GM12874 (cell line): ENCODE data around the gene DCST2.

ENCODE experiments used
- CTCF ChIP-seq: IDR thresholded peaks from 2 replicates; pipeline ENCODE4 v1.5.1; 2011; ENCODE audit warnings: low read depth, mild to moderate bottlenecking, control low read depth, low read length, moderate library complexity; ENCODE audit not compliant: insufficient read depth

Gene DCST2

GRCh38 chr1:155064832-155065429 is 31.4 kb upstream of the DCST2 start:
- no peak for TF ChIP-seq CTCF

GRCh38 chr1:155064111-155064831 is 30.7 kb upstream of the DCST2 start:
- no peak for TF ChIP-seq CTCF

- TF ChIP-seq CTCF = no peak
Observed at GRCh38 chr1:155063550-155064110, 30.0 kb upstream of the DCST2 start, which contains the start of gene EFNA4. EFNA4 (plus strand) TSS chr1:155063740; CDS start chr1:155063824, 84 bp downstream.

GRCh38 chr1:155062702-155063411 is 29.3 kb upstream of the DCST2 start:
- peak; percentile 99 for TF ChIP-seq CTCF

- TF ChIP-seq CTCF = peak; percentile 24; the same call in 1 of the 2 replicates
Observed at GRCh38 chr1:155062151-155062686, 28.6 kb upstream of the DCST2 start.

- peak; percentile 99 for TF ChIP-seq CTCF
Observed at GRCh38 chr1:155061381-155062150, 28.0 kb upstream of the DCST2 start.
